Stomach smooth muscle (tissue), 2 donors: Measurements from ENCODE around the gene STEAP2.

ENCODE experiments used
- H3K27ac ChIP-seq: one replicate; pipeline ENCODE4 v1.7.0; 2013; ENCODE audit warnings: mild to moderate bottlenecking, low read length, inconsistent platforms
- H3K27me3 ChIP-seq, 2 donors: one replicate each; pipeline ENCODE4 v1.7.0; 2013; ENCODE audit warnings: low read length in 2 of 2; ENCODE audit not compliant: insufficient read depth in 2 of 2, control insufficient read depth in 1 of 2
- H3K36me3 ChIP-seq, 2 donors: one replicate each; pipeline ENCODE4 v1.7.0; 2013; ENCODE audit warnings: low read length in 2 of 2; ENCODE audit not compliant: control insufficient read depth in 2 of 2, insufficient read depth in 2 of 2
- H3K4me1 ChIP-seq: one replicate; pipeline ENCODE4 v1.7.0; 2013; ENCODE audit warnings: low read length; ENCODE audit not compliant: control insufficient read depth, insufficient read depth
- H3K4me3 ChIP-seq, 2 donors: one replicate each; pipeline ENCODE4 v1.7.0; 2013; ENCODE audit warnings: low read length in 2 of 2
- H3K9ac ChIP-seq, 2 donors: one replicate each; pipeline ENCODE4 v1.7.0; 2013; ENCODE audit warnings: low read length in 2 of 2, mild to moderate bottlenecking in 1 of 2
- H3K9me3 ChIP-seq, 2 donors: one replicate each; pipeline ENCODE4 v1.7.0; 2013; ENCODE audit warnings: low read length in 2 of 2; ENCODE audit not compliant: control insufficient read depth in 2 of 2
- donor health status: healthy.
- donor health status: Pancreatic carcinoma.

STEAP2 gene

GRCh38 chr7:90271753-90272152 lies 60.2 kb downstream of the STEAP2 start:
- H3K4me1 ChIP-seq = no peaks in the 10 kb centered on the region
- H3K9me3 ChIP-seq = no peaks in the 10 kb centered on the region
- H3K27me3 ChIP-seq = no peaks in the 10 kb centered on the region
- no peak overlapping the region for H3K4me3 ChIP-seq
- no peak overlapping the region for H3K27ac ChIP-seq
- H3K9ac ChIP-seq = no peak overlapping the region
- no peaks in the 10 kb centered on the region for H3K36me3 ChIP-seq

- no peaks in the 10 kb centered on the region for H3K36me3 ChIP-seq
- H3K27ac ChIP-seq = no peak overlapping the region
- H3K4me1 ChIP-seq = no peaks in the 10 kb centered on the region
- H3K27me3 ChIP-seq = no peaks in the 10 kb centered on the region
- H3K9me3 ChIP-seq = no peaks in the 10 kb centered on the region
- H3K9ac ChIP-seq = no peak overlapping the region
- H3K4me3 ChIP-seq = no peak overlapping the region
These were observed 60.7 kb downstream of the STEAP2 start for GRCh38 chr7:90272242-90272641.

DNA sequence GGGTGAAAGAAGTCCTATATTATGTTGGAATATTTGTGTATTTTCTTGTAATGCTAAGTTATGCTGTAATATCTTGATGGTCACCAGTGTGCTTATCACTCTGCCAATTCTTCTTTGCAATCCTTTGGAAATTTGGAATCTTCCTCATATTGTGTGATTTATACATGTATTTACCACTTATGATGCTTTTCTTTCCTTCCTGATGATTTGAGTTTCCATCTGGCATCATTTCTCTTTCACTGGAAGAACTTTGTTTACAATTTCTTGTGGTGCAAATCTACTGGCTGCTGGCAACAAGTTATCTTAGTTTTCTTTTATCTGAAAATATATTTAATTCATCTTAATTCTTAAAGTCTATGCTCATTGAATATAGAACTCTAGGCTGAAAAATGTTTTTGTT lies 62.6 kb downstream of the STEAP2 start:
- Histone ChIP-seq H3K4me3 (no peak overlapping the region), H3K36me3 (no peaks in the 10 kb centered on the region), H3K4me1 (no peaks in the 10 kb centered on the region), H3K9me3 (no peaks in the 10 kb centered on the region), H3K27ac (no peak overlapping the region), H3K9ac (no peak overlapping the region), H3K27me3 (no peaks in the 10 kb centered on the region)

GRCh38 chr7:90276033-90276728 lies 64.6 kb downstream of the STEAP2 start:
- Histone ChIP-seq H3K27me3 (no peaks in the 10 kb centered on the region), H3K27ac (no peak overlapping the region), H3K4me1 (no peaks in the 10 kb centered on the region), H3K4me3 (no peak overlapping the region), H3K36me3 (peaks cover 0 to 3% of the 10 kb centered on the region in 2 donors), H3K9me3 (no peaks in the 10 kb centered on the region), H3K9ac (no peak overlapping the region)
